GM18870 (cell line): ENCODE results near the gene ARSG.
"Not testable (repeated sequence)": the region's sequence is repeated elsewhere in the genome, so short reads cannot be mapped to it uniquely, and the experiment has no call there.

Source experiments
- ATAC-seq: cut with Tn5 transposase; IDR thresholded peaks from one replicate; pipeline ENCODE4 v1.9.1; 2021; ENCODE audit warnings: moderate library complexity; ENCODE audit not compliant: unreplicated experiment

The ARSG gene

DNA sequence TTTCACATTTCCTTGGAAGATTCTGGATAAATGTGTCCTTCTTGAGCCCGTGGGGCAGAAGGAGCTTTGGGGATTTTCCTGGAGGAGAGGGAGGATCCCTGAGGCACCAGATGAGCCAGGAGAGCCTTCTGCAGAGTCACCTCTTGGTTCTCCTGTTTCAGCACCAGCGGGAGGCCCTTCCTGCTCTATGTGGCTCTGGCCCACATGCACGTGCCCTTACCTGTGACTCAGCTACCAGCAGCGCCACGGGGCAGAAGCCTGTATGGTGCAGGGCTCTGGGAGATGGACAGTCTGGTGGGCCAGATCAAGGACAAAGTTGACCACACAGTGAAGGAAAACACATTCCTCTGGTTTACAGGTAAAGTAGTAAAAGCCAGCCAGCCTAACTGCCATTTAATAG lies 77.1 kb downstream of the ARSG start:
- ATAC-seq, result no peak

DNA sequence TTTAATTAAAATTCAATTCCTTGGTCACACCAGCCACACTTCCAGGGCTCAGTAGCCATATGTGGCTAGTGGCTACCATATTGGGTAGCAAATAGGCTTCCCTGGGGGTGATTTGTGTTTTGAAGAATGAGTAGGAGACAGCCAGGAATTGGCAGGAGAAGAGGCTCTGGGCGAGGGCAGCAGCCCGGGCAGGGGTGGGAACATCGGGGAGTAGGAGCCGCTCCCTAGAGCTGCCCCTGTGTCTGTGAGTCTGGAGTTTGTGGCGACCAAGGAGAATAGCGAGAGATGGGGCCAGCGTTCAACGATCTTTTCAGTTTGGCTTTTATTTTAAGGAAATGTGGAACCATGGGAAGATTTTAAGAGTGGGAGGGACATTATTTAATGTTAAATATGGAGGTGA lies 84.3 kb downstream of the ARSG start:
- no peak for ATAC-seq

- ATAC-seq, result not testable (repeated sequence)
These were observed 84.9 kb downstream of the ARSG start for GRCh38 chr17:68376178-68376577.

DNA sequence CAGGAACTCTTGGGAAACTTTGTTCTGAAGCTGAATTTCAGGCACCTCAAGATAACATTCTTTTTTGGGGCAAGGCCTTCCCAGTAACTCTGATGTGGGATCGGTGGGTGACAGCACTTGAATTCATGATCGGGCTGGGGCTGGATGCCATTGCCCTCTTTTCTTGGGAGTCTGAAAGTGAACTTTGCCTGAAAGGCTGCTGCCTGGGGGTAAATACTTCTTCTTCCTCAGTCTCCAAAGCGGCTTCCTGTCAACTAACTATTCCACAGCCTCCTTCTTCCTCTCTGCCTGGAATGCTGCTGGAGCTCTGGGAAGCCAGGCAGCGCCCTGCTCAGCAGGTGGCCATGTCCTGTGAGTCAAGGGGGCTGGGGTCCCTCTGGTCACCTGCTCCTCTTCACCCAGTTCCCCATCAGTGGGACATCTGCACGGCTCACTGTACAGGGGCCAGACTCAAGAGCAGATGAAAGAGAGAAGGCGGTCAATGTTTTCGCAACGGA lies 86.5 kb downstream of the ARSG start:
- ATAC-seq, result no peak

GRCh38 chr17:68378268-68379176 lies 87.2 kb downstream of the ARSG start:
- no peak for ATAC-seq

GRCh38 chr17:68379177-68379510 lies 87.8 kb downstream of the ARSG start:
- ATAC-seq, result no peak

DNA sequence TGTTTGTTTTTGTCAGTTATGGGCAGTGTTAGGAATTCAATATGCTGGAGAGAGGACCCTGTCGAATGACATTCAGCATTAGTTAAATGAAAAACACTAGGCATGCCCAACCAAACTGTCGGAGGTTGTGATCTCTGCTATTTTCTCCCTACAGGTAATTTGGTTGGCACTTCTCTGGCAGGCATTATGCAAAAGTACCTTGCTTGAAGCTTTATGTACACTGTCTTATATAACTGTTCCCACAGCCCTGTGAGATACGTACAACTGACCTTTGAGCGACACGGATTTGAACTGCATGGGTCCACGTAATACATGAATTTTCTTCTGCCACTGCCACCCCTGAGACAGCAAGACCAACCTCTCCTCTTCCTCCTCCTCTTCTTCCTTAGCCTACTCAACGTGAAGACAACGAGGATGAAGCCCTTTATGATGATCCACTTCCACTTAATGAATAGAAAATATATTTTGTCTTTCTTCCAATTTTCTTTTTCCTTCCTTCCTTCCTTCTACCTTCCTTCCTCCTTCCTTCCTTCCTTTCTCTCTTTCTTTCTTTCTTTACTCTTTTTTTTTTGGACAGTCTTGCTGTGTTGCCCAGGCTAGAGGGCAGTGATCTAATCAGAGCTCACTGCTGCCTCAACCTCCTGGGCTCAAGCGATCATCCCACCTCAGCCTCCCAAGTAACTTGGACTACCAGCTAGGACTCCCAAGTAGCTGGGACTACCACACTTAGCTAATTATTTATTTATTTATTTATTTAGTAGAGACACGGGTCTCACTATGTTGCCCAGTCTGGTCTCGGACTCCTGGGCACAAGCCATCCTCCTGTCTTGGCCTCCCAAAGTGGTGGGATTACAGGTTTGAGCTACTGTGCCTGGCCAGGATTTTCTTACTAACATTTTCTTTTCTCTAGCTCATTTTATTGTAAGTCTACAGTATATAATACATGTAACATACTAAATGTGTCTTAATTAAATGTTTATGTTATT lies 88.7 kb downstream of the ARSG start:
- ATAC-seq, result no peak

- no peak for ATAC-seq
These were observed 90.0 kb downstream of the ARSG start for GRCh38 chr17:68381076-68381900.

DNA sequence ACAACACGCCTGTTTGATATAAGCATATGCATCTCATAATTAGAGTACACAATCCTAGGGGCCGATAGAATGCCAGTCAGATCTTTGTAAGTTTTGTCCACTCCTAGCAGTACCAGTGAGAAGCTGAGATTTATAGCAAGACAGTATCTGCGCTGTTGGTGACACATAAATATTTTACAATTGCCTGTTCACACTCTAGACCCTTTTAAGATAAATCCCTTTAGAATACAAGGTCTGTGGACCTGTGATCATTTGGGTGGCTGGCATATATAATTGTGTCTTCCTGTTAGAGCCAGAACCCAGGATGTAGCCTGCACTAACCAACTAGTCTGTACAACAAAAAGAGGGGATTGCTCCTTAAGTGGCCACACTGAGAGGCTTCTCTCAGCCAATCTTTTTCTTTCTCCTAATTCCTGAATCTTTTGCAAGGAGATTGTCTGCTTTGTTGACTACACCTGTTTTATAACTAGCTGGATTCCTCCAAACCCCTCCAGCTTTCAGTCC lies 91.3 kb downstream of the ARSG start:
- ATAC-seq, result no peak

GRCh38 chr17:68383120-68383442 lies 91.8 kb downstream of the ARSG start:
- no peak for ATAC-seq

- no peak for ATAC-seq
These were observed 92.4 kb downstream of the ARSG start for GRCh38 chr17:68383443-68384321.

DNA sequence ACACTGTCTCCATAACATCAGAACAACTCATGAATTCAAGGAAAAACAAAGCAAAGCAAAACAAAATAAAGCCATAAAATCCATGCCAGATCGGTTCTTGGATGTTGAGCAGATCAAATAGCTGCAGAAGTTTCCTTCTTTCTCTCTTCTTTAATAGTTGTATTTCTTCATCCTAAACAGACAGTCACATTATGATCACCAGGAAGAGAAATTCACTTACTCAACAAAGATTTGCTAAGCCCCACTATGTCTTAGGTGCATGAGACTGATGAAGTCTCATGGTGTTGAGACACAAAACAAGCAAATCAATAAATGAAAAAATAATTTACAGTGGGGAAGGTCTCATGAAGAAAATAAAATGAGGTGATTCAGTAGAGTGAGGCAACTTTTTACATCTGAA lies 93.2 kb downstream of the ARSG start:
- no peak for ATAC-seq

DNA sequence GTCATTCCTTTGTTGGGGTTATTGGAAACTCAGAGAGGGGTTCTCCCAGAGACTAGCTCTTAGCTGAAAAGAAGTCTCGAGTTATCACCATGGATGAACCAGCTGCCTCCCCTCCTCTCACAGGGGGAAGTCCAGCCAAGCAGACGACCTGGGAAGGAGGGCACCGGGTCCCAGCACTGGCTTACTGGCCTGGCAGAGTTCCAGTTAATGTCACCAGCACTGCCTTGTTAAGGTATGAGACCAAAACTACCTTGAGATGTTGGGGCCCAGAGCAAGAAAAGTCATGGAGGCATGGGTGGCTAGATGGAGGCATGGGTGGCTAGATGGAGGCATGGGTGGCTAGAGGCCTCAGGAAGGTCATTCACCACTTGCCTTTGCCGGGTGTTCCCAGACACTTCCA lies 93.6 kb downstream of the ARSG start:
- no peak for ATAC-seq

DNA sequence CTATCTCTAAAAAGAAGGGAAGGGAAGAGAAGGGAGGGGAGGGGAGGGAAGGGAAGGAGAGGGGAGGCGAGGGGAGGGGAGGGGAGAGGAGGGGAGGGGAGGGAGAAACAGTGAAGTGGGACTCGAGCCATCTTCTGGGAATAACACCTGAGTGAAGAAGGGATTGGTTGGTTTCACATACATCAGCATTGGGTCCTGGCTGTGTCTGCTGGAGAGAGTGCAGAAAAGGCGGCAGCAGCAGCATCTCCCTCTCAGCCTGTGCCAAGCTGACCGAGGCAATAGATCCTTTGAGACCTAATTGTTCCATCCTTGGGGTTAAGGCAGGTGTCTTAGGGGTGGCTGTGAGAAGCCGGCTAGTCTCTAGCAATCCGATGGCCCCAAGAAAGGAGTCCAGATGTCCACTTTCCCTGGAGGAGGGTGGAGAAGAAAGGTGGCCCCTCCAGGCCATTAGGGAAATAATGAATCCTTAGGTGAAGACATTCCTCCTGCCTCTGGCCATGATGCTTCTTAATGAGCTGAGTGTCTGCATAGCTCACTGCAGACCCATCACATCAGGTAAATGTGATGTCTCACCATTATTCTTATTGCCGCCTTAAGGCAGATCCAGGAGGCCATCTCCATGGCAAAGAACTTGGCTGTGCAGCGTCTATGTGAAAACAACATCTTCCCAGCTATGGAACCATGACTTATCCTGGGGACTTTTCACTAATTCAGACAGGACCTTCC lies 94.4 kb downstream of the ARSG start:
- no peak for ATAC-seq

- ATAC-seq, result no peak
These were observed 96.3 kb downstream of the ARSG start for GRCh38 chr17:68387435-68388218.

DNA sequence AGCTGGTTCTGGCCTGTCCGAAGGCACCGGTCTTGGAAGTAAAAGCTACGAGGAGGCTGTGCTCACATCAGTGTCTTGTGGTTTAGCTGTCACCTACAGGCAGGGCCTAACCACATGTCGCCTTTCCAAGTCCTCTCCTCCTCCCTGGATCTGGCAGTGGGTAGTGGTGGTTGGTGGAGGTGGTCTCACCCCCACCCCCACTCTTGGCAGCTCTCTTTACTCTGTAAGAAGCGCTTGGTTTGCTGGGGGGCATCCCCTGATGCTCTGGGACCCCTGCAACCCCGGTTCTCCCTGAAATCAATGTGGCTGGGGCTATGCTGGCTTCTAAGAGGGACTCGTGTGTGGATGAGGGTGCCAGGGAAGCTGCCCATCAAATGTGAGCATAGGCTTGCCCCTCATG lies 97.7 kb downstream of the ARSG start:
- ATAC-seq, result no peak

DNA sequence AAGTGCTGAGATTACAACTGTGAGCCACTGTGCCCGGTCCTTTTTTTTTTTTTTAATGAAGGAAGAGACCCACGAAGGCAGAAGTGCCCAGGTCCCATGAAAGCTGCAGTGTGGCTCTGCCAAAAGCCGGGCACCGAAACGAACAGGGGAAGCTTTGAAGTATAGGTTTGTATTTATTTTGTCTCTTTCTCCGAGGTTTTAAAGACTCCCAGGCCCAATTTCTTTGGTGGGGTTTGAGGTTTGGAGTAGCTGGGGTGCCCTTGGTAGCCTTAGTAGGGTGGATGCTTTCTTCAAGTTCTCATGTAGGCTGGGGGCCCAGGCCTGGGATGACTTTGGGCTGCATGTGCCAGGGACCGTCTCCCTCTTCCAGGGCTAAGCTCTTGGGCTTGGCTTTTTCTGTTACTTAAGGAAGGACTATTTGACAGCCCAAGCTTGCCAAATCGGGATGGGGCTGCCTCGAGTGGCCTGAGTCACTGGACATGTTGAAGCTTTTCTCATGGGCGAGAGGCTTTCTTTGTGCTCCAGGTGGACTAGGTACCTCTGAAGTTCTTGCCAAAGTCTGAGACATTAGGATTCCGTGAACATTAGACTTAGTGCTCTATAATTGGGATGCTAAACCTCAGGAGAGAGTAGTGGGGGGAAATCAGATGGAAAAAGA lies 99.7 kb downstream of the ARSG start:
- ATAC-seq, result no peak
